Ammon's horn (tissue), 1 donor: ENCODE results near the gene PALLD.
"Not testable (repeated sequence)": the region's sequence is repeated elsewhere in the genome, so short reads cannot be mapped to it uniquely, and the experiment has no call there.

Source experiments
- DNase-seq: peaks from one replicate; pipeline ENCODE4 v3.0.0-alpha.2; 2016; ENCODE audit warnings: low spot score

The PALLD gene

DNA sequence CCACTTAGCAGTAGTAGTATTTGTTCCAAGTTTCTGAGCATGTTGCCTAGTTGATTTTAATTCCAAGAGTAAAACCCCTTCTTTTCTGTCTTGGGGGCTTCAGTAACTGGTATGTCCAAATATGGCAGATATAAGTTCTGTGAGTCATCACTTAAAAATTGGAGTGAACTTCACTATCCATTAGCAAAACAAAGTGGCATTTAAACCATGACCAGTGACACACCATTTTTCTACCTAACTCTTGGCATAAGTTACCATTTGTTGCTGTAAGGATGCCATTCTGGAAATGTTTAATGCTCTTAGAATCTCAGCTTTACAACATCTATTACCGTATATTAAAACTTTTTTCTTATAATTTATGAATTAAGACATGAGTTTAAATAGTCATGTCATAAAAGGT is 411.2 kb downstream of the PALLD start:
- no peak for DNase-seq

DNA sequence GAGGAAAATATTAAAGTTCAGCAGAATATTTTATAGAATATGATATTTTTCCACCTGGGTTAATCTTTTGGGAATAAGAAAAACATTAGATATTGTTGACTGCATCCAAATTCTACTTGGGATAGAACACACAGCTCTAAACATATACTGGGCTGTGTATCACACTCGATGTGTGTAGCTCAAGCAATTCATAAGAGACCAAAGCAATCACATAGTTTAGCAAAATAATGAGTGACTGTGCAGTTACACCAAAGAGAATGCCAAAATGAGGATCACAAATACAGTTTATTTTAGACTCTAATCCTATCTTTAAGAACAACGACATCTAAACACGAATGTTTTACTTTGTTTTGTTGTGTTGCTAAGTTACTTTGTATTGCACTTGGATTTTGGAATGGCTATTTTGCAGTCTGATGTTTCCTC is 412.0 kb downstream of the PALLD start:
- no peak for DNase-seq

DNA sequence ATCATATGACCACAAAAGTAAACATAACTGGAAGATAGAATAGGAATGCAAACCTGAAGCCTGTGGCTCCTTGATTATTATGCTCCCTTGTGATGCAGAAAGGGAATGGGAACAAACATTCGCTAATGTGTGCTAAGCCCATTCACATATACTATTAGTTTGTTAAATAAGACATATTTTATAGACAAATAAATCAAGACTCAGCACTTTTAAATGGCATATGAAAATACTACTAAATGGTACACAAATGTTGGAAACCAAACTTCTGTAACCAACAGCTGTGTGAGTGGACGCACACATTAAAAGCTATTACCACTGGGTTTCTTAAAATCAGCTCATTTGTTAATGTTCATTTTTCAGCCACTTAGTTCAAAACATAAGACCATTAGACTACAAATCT is 417.2 kb downstream of the PALLD start:
- DNase-seq = no peak

DNA sequence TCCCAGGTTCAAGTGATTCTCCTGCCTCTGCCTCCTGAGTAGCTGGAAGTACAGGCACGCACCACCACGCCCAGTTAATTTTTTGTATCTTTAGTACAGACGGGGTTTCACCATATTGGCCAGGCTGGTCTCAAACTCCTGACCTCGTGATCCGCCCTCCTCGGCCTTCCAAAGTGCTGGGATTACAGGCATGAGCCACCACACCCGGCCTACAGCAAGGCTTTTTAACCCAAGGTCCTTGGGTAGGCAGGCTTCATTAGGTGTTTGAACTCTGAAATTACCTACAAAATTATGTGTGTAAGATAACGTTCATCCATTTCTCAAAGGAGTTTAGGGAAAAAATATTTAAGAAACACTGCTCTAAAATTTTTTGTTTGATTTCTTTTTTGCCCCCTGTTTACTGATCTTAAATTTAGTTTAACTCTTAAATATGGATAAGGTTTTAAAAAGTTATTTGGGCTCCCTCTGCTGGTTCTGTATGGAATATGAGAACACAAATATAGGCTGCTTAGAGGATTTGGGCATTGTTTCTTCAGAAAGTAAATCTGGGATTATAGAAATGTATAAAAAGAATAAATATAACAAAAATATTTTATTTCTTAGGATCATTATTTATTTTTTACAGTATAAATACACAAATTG is 420.4 kb downstream of the PALLD start:
- peak; percentile 23 for DNase-seq

DNA sequence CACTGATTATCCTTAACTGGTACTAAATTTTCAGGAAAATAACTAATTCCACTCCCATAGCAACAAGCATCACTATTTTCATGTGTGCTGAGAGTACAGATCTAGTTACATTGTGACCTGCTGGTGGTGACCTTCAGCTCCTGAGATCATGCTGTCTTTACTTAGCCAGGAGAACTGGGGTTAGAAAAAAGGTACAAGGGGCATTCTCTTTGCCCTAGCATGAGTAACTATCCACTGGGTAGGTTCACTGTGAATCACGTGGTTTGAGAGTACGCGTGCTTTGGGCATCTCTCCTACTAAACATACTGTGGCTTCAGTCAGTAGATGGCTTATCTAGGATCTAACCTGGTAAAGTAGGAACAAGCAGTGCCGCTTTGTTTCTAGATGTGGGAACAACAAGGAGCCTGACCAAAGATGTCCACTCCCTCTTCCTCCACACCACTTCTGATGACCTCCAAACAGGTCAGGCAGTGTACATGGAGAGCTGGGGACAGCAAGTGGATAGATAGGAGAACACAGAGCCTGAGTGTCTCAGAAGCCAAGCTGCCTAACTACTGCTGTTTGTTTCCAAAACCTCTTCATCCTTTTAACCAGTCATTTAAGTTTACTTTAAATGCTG is 423.0 kb downstream of the PALLD start:
- DNase-seq = no peak

DNA sequence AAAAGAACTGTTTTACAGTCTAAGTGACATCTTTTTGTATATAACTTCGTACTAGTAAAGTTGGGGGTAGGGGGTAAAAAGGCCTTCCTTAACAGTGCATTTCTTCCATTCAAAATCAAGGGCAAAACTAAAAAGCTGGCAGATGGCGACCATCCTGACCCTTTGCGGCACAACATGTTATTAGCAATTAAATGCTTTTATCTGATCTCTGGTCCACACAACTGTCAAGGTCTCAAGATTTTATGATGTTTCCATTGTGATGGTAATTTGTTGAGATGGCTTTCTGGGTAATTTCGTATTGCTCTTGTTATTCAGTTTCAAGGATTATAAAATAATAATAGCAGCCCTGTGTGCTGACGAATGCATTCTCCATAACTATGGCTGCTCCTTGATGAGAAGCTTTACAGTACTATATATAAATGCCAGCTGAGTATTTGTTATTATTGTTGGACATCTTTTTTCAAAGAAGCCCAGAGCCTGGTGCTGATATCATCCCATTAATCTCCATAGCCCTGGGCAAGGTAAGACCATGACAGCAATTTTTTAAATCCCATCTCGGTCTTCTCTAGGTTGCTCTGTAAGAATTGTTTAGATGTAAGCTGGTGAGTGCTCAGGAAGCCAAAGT is 423.7 kb downstream of the PALLD start:
- no peak for DNase-seq

DNA sequence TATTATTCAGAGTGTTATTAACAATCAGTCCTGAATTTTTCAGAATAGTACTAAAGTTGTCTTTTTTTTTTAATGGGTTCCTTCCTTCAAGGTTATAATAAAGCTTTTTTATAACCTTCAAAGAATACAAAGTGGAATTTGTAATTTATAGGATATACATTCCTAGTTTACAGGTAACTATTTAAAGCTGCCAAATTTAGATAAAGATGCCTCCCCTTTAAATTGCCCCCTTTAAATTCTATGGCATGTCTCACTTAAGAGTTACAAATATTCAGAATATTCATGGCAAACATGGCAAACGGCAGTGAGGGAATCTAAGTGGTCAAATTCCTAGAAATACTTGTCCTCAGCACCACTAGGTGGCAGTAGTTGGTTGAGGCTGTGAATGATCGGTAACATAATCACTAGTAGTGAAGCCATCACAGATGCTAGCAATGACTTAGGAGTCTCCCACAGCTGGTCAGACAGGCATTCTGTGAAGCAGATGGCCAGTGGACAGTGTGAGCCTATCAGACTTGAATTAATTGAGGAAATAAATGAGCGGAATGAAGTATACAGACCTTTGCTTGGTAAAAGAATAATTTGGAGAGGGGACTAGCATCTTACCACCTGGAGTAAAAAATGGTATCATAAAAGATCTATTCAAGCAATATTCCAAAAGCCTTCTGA is 426.8 kb downstream of the PALLD start:
- DNase-seq = peak; percentile 90

DNA sequence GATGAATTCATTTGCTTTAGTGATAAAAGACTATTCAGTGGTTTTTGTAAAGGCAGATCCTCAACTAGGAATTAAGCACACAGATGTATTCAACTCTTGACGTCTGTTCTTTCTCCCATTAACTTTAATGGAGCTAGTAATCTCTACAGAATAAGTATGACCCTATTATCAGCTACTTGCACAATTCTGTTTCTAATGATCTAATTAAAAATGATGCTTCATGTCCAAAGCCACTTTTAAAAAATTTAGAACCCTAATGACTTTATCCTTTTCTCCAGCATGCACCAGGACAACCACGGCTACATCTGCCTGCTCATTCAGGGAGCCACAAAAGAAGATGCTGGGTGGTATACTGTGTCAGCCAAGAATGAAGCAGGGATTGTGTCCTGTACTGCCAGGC is 427.8 kb downstream of the PALLD start:
- no peak for DNase-seq

DNA sequence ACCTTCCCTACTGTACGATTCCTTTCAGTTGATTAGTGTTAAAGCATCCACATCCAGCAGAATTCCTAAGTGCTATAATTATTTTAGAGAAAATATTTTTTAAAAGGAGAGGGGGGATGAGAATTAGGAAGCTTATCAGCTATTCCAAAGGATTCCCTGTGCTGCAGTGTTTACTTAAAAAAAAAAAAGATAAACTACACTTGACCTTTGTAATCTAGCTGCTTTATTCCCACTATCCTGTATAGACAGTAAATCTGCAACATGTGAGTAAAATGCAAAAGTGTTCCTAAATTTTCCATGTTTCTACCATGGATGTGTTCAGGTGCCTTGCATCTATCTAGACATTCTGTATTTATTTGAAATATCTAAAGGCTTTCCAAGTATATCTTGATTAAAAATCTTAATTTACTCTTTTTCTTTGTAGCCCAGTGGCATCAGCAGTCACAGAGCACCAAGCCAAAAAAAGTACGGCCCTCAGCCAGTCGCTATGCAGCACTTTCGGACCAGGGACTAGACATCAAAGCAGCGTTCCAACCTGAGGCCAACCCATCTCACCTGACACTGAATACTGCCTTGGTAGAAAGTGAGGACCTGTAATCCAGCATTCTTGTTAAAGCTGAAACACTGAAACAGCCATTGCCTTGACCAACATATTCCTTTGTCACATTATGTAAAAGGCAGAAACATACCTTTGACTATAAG is 429.1 kb downstream of the PALLD start:
- no peak for DNase-seq

DNA sequence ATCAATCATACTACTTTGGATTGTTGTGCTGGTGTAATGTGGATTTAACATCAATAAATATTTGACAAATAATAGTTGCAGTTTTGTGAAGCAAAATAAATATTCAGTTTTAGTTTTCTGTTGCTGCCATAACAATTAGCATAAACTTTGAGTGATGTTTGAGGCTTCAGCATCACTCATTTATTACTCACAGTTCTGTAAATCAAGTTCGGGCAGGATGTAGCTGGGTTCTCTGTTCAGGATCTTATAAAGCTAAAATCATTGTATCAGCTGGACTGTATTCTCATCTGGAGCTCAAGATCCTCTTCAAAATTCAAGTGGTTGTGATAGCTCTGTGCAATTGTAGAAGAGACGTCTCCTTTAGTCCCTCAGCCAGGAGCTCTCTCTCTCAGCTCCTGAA is 431.5 kb downstream of the PALLD start:
- DNase-seq = no peak

DNA sequence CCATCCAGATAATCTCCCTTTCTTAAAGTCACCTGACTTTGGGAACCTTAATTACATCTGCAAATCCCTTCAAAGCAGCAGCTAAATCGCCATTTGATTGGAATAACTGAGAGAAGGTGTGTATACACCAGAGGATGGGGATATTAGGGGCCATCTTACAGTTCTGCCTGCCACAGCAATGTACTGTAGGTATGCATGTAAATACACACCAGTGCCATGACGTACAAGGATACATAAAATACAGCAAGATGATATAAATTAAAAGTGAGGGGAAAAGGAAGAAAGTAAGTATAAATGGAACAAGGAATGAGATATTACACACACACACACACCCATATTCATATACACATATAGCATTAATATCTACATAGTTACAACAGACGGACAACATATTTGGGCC is 432.0 kb downstream of the PALLD start:
- DNase-seq = no peak

DNA sequence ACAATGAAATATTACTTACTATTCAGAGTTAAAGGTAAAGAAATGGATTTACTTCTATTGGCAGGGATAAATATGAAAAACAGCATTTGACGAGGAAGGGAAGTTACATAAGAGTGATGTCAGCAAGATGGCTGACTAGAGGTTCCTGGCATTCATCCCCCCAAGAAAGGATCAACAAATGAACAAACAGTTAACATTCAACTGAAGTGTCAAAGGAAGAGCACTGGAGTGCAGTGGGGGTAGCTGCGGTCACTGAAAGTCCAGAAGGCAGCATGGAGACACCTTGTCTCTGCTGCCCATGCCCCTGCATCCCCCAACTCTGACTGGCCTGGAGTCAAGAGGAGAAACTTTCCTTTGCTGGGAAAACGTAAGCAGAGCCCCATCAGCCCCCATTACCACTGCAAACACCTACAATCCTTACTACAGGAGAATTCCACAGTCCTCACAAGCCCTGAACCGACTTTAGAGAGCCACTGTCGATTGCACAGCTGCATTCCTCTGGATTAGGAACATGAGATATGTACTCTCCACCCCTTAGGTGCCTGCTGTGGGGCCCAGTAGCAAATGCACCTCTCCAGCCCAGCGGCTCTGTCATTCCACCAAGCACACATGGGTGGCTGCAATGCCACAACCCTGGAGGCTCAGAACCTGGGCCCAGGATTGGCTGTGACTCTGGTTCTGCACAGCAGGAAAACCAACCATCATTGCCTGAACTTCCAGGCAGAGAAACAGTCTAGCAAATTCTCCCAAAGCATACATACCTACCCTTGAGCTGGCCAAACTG is 433.8 kb downstream of the PALLD start:
- no peak for DNase-seq

DNA sequence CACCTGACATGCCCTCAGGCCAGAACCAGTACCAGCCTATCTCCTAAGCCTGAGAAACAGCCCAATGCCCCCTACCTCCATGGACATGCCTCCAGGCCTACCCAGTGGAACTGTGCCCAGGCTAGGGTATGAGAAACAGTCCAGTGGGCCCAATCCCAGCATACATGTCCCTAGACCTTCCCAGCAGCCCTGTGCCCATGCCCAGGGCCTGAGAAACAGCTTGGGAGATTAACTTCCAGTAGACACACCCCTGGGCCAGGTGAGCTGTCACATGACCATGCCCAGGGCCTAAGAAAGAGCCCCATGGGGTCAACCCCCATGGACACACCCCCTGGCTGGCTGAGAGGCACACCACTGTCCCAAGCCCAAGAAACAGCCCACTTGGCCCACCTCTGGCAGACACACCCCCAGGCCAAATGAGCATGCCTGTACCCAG is 434.4 kb downstream of the PALLD start:
- DNase-seq = no peak

DNA sequence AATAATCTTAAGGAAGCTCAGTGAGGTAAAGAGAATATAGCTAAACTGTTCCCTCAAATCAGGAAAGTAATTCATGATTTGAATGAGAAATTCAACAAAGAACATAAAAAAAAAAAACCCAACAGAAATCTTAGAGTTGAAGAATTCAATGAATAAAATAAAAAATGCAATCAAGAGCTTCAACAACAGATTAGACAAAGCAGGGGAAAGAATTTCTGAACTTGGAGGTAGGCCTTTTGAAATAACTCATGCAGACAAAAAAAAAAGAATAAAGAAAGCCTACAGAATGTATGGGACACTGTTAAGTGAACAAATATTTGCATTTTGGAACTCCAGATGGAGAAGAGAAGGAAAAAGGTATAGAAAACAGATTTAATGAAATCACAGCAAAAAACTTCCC is 435.3 kb downstream of the PALLD start:
- DNase-seq = no peak

DNA sequence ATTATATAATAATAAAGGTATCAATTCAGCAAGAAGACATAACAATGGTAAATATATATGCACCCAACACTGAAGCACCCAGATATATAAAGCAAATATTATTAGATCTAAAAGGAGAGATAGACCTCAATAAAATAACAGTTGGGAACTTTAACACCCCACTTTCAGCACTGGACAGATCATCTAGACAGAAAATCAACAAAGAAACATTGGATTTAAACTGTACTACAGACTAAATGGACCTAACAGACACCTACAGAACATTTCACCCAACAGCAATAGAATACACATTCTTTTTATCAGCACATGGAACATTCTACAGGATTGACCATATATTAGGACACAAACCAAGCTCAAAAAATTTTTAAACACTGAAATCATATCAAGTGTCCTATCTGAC is 436.6 kb downstream of the PALLD start:
- no peak for DNase-seq

DNA sequence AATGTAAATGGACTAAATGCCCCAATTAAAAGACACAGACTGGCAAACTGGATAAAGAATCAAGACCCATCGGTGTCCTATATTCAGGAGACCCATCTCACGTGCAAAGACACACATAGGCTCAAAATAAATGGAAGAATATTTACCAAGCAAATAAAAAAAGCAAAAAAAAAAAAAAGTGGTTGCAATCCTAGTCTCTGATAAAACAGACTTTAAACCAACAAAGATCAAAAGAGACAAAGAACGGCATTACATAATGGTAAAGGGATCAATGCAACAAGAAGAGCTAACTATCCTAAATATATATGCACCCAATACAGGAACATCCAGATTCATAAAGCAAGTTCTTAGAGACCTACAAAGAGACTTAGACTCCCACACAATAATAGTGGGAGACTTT is 440.6 kb downstream of the PALLD start:
- not testable (repeated sequence) for DNase-seq

DNA sequence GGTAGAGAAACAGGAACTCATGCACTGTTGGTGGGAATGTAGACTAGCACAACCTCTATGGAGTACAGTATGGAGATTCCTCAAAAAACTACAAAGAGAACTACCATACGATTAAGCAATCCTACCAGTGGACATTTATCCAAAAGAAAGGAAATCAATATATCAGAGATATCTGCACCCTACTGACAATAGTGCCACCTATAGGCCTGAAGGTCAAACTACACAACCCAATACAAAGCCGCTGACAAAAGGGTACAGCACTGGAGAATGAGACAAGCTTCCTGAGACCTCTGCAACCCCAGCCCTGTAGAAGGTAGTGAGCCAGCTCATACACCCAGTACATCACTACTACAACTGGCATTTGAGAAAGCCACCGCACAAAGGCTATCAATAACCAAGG is 446.1 kb downstream of the PALLD start:
- no peak for DNase-seq

DNA sequence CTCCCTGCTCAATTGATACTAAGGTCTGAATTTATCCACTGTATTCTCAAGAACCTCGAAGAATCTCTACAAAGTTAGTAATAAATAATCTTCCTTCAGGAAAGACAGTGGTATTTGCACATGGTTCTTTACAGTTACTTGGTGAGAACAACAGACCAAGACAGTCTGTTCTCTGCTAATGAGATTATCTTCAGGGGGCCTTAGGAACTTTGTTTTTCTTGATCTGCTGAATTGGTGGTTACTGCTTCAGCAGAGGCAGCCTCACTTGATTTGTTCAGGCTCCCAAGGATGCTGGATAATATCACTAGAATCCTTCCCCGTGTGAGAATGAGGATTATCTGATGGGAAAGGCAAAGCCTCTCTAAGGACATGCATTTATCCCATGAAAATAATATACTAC is 448.4 kb downstream of the PALLD start:
- no peak for DNase-seq

DNA sequence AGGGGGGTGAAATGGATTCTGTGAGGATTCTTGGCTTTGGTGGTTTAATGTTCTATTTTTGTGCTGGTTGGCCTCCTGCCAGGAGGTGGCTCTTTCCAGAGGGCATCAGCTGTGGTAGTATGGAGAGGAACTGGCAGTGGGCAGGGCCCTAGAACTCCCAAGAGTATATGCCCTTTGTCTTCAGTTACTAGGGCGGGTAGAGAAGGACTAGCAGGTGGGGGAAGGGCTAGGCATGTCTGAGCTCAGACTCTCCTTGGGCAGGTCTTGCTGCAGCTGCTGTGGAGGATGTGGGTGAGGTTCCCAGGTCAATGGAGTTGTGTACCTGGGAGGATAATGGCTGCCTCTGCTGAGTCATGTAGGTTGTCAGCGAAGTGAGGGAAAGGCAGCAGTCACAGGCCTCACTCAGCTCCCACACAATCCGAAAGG is 456.0 kb downstream of the PALLD start:
- DNase-seq = not testable (repeated sequence)

DNA sequence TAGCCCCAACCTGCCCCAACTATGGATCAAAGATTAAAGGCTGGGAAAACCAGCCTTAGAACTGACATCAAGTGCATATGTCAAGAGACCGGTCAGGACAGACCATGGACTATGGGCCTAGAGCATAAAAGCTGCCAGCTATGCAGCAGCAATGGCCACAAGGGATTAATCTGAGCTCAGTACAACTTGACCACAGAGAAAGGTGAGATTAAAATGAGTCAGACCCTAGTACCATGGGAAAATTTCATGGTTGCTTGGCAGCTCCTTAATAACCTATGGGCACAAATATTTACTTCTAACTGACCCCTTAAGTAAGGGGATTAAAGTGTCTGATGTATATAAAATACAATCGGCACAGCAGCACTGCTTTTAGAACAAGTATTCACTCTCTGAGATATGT is 458.8 kb downstream of the PALLD start:
- no peak for DNase-seq

DNA sequence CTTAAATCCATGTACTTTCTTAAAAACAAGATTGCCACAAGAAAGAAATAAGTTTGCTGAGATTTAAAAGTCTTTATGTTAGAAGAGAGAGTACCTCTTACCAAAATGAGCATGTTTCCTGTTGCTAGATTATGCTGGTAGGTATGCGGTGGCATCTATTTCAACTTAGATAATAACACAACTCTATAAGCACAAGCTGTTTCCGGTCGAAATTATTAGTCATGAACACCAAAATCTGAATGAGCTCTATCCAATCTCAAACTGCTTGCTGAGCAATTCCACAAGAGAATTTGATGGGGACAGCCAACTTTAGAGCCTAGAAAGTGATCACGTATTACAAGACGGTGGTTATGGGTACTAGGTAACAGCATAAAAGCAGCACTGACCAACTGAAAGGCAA is 463.9 kb downstream of the PALLD start:
- DNase-seq = no peak

DNA sequence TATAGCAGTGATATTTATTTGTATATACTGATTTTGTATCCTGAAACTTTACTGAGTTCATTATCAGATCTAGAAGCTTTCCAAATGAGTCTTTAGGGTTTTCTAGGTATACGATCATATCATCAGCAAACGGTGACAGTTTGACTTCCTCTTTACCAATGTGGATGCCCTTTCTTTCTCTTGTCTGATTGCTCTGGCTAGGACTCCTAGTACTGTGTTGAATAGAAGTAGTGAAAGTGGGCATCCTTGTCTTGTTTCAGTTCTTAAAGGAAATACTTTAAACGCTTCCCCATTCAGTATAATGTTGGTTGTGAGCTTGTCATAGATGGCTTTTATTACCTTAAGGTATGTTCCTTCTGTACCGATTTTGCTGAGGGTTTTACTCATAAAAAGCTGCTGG is 475.7 kb downstream of the PALLD start:
- DNase-seq = no peak
